ENCODE results near the gene ACTL7A.
A peak's percentile ranks its signal among the peaks of the same experiment; 100 is the strongest.

The ACTL7A gene

GRCh38 chr9:108885643-108886348, 23.7 kb downstream of the ACTL7A start (continued):
- no peak for TF ChIP-seq ZNF704 (tag by site-specific recombination; IDR thresholded peaks at IDR 0.05)
- no peak for TF ChIP-seq KLF7 (tag by site-specific recombination; IDR thresholded peaks at IDR 0.05; ENCODE audit: borderline replicate concordance)
- no peak for TF ChIP-seq SP7 (tag by site-specific recombination; IDR thresholded peaks at IDR 0.05)
- TF ChIP-seq ZNF518A (tag by site-specific recombination; conservative IDR thresholded peaks at IDR 0.05; ENCODE audit: low read depth), result no peak
- peak; percentile 83 for TF ChIP-seq WT1 (tag by site-specific recombination; IDR thresholded peaks at IDR 0.05)
- TF ChIP-seq ZNF514 (tag by site-specific recombination; IDR thresholded peaks at IDR 0.05), result no peak
- no peak for TF ChIP-seq ZSCAN23 (tag by site-specific recombination; IDR thresholded peaks at IDR 0.05)
- TF ChIP-seq PRDM1 (tag by site-specific recombination; IDR thresholded peaks at IDR 0.05), result 0 out of 2 replicates have a peak, but pooled peaks have one; percentile 4
- TF ChIP-seq ZNF221 (tag by site-specific recombination; IDR thresholded peaks at IDR 0.05; ENCODE audit: borderline replicate concordance), result no peak
- no peak; the same call in 1 of the 2 replicates for TF ChIP-seq ZBTB48 (tag by site-specific recombination; IDR thresholded peaks at IDR 0.05)
- 0 out of 2 replicates have a peak, but pooled peaks have one; percentile 48 for TF ChIP-seq MZF1 (tag by site-specific recombination; IDR thresholded peaks at IDR 0.05; ENCODE audit: borderline replicate concordance)
- peak; percentile 42 for TF ChIP-seq ZNF549 (tag by site-specific recombination; IDR thresholded peaks at IDR 0.05)
- no peak for TF ChIP-seq ZSCAN4 (tag by site-specific recombination; IDR thresholded peaks at IDR 0.05)
- no peak for TF ChIP-seq MYNN (tag by site-specific recombination; IDR thresholded peaks at IDR 0.05; ENCODE audit: borderline replicate concordance)
- TF ChIP-seq ZNF223 (tag by site-specific recombination; IDR thresholded peaks at IDR 0.05), result no peak
- TF ChIP-seq KLF8 (tag by site-specific recombination; IDR thresholded peaks at IDR 0.05), result no peak
- TF ChIP-seq ZNF621 (tag by site-specific recombination; IDR thresholded peaks at IDR 0.05), result no peak
- no peak for TF ChIP-seq SETDB1 (IDR thresholded peaks at IDR 0.05; ENCODE audit: insufficient read length, low read length)
- TF ChIP-seq ZNF10 (tag by site-specific recombination; IDR thresholded peaks at IDR 0.05), result no peak
- TF ChIP-seq ZNF366 (tag by site-specific recombination; conservative IDR thresholded peaks at IDR 0.05), result peak; percentile 69
- TF ChIP-seq ZNF707 (tag by site-specific recombination; IDR thresholded peaks at IDR 0.05), result no peak
- TF ChIP-seq HOXD13 (CRISPR knock-in tag; IDR thresholded peaks at IDR 0.05; ENCODE audit: borderline replicate concordance), result no peak
- no peak for TF ChIP-seq ZXDB (tag by site-specific recombination; IDR thresholded peaks at IDR 0.05)
- no peak for TF ChIP-seq ATF2 (tag by site-specific recombination; IDR thresholded peaks at IDR 0.05; ENCODE audit: low read depth)
- TF ChIP-seq ZNF404 (tag by site-specific recombination; IDR thresholded peaks at IDR 0.05), result no peak
- no peak for TF ChIP-seq ZNF211 (tag by site-specific recombination; IDR thresholded peaks at IDR 0.05; ENCODE audit: low read depth)
- no peak for TF ChIP-seq ZNF248 (tag by site-specific recombination; IDR thresholded peaks at IDR 0.05)
- TF ChIP-seq ZNF561 (tag by site-specific recombination; IDR thresholded peaks at IDR 0.05; ENCODE audit: borderline replicate concordance), result no peak
- TF ChIP-seq ZNF391 (tag by site-specific recombination; IDR thresholded peaks at IDR 0.05; ENCODE audit: borderline replicate concordance, low read depth), result no peak
- TF ChIP-seq BCL6B (tag by site-specific recombination; IDR thresholded peaks at IDR 0.05), result no peak
- no peak for TF ChIP-seq ZNF837 (tag by site-specific recombination; IDR thresholded peaks at IDR 0.05)
- TF ChIP-seq ZBTB8A (tag by site-specific recombination; IDR thresholded peaks at IDR 0.05), result no peak

Measured in HEK293 (cell line).